ENCODE data around the gene RPTOR. TPM values are rescaled to one million over a fixed set of nuclear protein-coding genes. Genes with fewer than 3 reads are reported as not detected.

Gene RPTOR
- total RNA-seq, 1 experiment from 2014 or later, result 25.1 TPM

DNA sequence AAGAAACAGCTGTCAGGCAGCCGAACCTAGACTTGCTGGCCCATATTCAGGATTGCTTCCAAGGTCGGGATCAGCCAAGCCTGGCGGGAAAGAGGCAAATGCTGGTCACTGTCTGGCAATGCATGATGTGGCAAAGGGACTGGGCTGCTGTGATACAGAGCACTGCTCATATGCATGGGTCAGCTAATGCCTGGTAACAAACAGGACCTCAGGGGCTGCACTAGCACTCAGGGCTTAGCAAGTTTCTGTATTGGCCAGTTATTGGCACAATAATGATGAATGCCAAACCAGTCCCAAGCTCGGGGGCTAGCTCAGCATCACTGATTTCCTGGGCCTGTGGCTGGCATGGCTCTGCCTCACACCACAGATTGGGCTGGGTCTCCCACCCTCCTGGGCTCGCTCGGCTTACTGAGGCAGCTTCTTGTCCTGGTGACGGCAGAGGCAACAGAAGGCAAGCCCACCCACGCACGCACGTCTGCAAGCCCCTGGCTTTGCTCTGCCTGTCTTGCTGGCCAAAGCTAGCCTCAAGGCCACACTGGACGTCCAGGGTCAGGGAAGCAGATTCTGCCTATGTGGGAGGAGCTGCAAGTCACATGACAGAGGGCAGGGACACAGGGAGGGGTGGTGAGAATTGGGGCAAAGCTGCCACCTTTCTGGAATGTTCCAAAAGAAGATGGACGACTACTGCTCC, 21.4 kb upstream of the RPTOR start:
- Histone ChIP-seq H3K4ac (ENCODE audit: low read depth, low read length) (no peak overlapping the region), H3K18ac (ENCODE audit: insufficient read length, low read depth, low read length) (no peak overlapping the region), H4K5ac (ENCODE audit: insufficient read length, low read depth, low read length) (no peak overlapping the region), H3K56ac (ENCODE audit: insufficient read length, low read depth, low read length) (no peak overlapping the region), H3K4me2 (ENCODE audit: insufficient read depth, insufficient read length, low read length) (no peak overlapping the region), H2BK15ac (ENCODE audit: low read depth, low read length) (no peak overlapping the region), H2AFZ (ENCODE audit: low read length) (no peak overlapping the region), H3K27ac (ENCODE audit: insufficient read length, low read depth, low read length) (no peak overlapping the region), H3K27me3 (ENCODE audit: insufficient read depth, low read length) (no peaks in the 10 kb centered on the region), H4K8ac (replicated peaks; ENCODE audit: insufficient read length, low read depth, low read length) (no peak overlapping the region), H3K23ac (ENCODE audit: insufficient read length, low read depth, low read length) (no peak overlapping the region), H3K9me3 (ENCODE audit: control insufficient read depth, low read depth, low read length) (no peaks in the 10 kb centered on the region), H3K4me1 (ENCODE audit: insufficient read depth, low read length) (peaks cover 3% of the 10 kb centered on the region; the same call in 1 of the 2 replicates), H3K14ac (ENCODE audit: insufficient read depth, low read length) (no peak overlapping the region; the same call in 1 of the 2 replicates), H3K23me2 (ENCODE audit: insufficient read length, low read depth, low read length, poor library complexity, severe bottlenecking) (no peaks in the 10 kb centered on the region), H3K79me1 (ENCODE audit: insufficient read depth, low read depth, low read length, poor library complexity, severe bottlenecking) (no peaks in the 10 kb centered on the region), H2AK5ac (ENCODE audit: insufficient read length, low read length) (no peak overlapping the region), H4K91ac (ENCODE audit: insufficient read length, low read depth, low read length) (no peak overlapping the region), H4K20me1 (ENCODE audit: control insufficient read depth, insufficient read depth, insufficient read length) (no peaks in the 10 kb centered on the region), H3T11ph (ENCODE audit: low read length) (no peak overlapping the region), H3K9ac (ENCODE audit: extremely low read depth, insufficient read length, low read length) (no peak overlapping the region), H2BK12ac (ENCODE audit: insufficient read length, low read depth, low read length) (no peak overlapping the region), H2BK20ac (ENCODE audit: low read depth, low read length, poor library complexity, severe bottlenecking) (no peak overlapping the region), H2BK120ac (ENCODE audit: low read depth, low read length, poor library complexity, severe bottlenecking) (no peak overlapping the region), H3K79me2 (ENCODE audit: insufficient read depth, low read length) (no peaks in the 10 kb centered on the region), H2BK5ac (ENCODE audit: insufficient read length, low read length) (no peak overlapping the region)
- TF ChIP-seq, protein P1, sequence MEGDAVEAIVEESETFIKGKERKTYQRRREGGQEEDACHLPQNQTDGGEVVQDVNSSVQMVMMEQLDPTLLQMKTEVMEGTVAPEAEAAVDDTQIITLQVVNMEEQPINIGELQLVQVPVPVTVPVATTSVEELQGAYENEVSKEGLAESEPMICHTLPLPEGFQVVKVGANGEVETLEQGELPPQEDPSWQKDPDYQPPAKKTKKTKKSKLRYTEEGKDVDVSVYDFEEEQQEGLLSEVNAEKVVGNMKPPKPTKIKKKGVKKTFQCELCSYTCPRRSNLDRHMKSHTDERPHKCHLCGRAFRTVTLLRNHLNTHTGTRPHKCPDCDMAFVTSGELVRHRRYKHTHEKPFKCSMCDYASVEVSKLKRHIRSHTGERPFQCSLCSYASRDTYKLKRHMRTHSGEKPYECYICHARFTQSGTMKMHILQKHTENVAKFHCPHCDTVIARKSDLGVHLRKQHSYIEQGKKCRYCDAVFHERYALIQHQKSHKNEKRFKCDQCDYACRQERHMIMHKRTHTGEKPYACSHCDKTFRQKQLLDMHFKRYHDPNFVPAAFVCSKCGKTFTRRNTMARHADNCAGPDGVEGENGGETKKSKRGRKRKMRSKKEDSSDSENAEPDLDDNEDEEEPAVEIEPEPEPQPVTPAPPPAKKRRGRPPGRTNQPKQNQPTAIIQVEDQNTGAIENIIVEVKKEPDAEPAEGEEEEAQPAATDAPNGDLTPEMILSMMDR (conservative IDR thresholded peaks at IDR 0.05), result no peak
- peaks cover 0 to 4% of the 10 kb centered on the region in 2 experiments; a peak in 1 of 5 replicates for H3K9me3 Mint-ChIP-seq
- peaks cover 21 to 26% of the 10 kb centered on the region in 2 experiments for H3K4me1 Mint-ChIP-seq
- H3K27ac Mint-ChIP-seq, result no peak overlapping the region
- peaks cover 57% of the 10 kb centered on the region for H3K27me3 Mint-ChIP-seq (ENCODE audit: low read depth)
- no peak overlapping the region for H3K4me3 Mint-ChIP-seq
- WGBS (ENCODE audit: extremely low coverage, insufficient read length, low lambda C conversion rate), result no CpG with 5 or more reads among the region's 12 CpGs
- no peak for DNase-seq
- H3K36me3 Mint-ChIP-seq (ENCODE audit: insufficient read depth in 1 of 3, low read depth in 3 of 3), result no peaks in the 10 kb centered on the region

Measured in H9 (cell line).